ENCODE measurements around the gene TNFSF9. TPM values are rescaled to one million over a fixed set of nuclear protein-coding genes. Genes with fewer than 3 reads are reported as not detected.
"Not testable (repeated sequence)": the region's sequence is repeated elsewhere in the genome, so short reads cannot be mapped to it uniquely, and the experiment has no call there.

TNFSF9 gene
- total RNA-seq, 1 donor from 2014 or later: 3.0 TPM

DNA sequence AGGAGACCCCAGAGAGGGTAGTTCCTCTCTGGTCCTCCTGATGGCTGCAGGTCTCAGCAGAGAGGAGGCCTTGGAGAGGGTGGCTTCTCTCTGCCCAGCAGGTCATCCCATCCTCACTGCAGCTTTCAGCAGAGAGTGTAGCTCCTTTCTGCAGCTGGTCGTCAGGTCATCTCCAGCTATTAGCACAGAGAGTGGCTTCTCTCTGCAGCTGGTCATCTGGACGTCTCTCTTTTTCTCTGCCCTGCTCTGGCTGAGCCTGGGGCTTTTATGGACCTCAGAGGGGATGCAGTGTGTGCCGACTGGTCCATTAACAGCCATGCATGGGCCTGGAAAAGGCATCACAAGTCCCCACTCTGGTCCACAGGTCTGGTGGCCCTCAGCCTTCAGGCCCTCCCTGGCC, 20.3 kb downstream of the TNFSF9 start:
- DNase-seq (ENCODE audit: low spot score): no peak
- no peak overlapping the region for H3K4me3 Mint-ChIP-seq (ENCODE audit: unreplicated experiment)
- no peaks in the 10 kb centered on the region for H3K4me1 Mint-ChIP-seq (ENCODE audit: unreplicated experiment)
- H3K9me3 Mint-ChIP-seq (ENCODE audit: unreplicated experiment): peaks cover 16% of the 10 kb centered on the region
- H3K36me3 Mint-ChIP-seq (ENCODE audit: low read depth, unreplicated experiment): peaks cover 8% of the 10 kb centered on the region
- H3K27me3 Mint-ChIP-seq (ENCODE audit: unreplicated experiment): no peaks in the 10 kb centered on the region
- TF ChIP-seq CTCF (IDR thresholded peaks at IDR 0.05; ENCODE audit: unreplicated experiment): no peak
- no peak overlapping the region for H3K27ac Mint-ChIP-seq (ENCODE audit: unreplicated experiment)

- Mint-ChIP-seq H3K9me3 (ENCODE audit: unreplicated experiment) (peaks cover 15% of the 10 kb centered on the region), H3K27ac (ENCODE audit: unreplicated experiment) (no peak overlapping the region), H3K27me3 (ENCODE audit: unreplicated experiment) (no peaks in the 10 kb centered on the region), H3K4me1 (ENCODE audit: unreplicated experiment) (no peaks in the 10 kb centered on the region), H3K36me3 (ENCODE audit: low read depth, unreplicated experiment) (peaks cover 6% of the 10 kb centered on the region), H3K4me3 (ENCODE audit: unreplicated experiment) (no peak overlapping the region)
- TF ChIP-seq CTCF (IDR thresholded peaks at IDR 0.05; ENCODE audit: unreplicated experiment): no peak
- DNase-seq (ENCODE audit: low spot score): no peak
Observed at GRCh38 chr19:6551607-6552450, 21.0 kb downstream of the TNFSF9 start.

DNA sequence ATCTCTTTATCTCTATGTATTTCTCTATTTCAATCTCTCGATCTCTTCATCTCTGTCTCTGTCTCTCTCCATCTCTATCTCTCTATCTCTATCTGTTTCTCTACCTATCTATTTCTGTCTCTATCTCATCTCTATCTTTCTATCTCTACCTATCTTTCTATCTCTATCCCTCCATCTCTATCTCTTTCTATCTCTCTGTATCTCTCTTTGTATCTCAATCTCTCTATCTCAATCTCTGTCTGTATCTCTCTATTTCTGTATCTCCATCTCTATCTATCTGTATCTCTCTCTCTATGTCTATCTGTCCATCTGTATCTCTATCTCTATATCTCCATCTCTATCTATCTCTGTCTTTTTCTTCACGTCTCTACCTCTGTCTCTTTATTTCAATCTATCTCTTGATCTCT, 25.2 kb downstream of the TNFSF9 start:
- DNase-seq (ENCODE audit: low spot score): no peak
- Mint-ChIP-seq H3K36me3 (ENCODE audit: low read depth, unreplicated experiment) (no peaks in the 10 kb centered on the region), H3K9me3 (ENCODE audit: unreplicated experiment) (peaks cover 9% of the 10 kb centered on the region), H3K27ac (ENCODE audit: unreplicated experiment) (no peak overlapping the region), H3K4me3 (ENCODE audit: unreplicated experiment) (no peak overlapping the region), H3K27me3 (ENCODE audit: unreplicated experiment) (no peaks in the 10 kb centered on the region), H3K4me1 (ENCODE audit: unreplicated experiment) (no peaks in the 10 kb centered on the region)
- no peak for TF ChIP-seq CTCF (IDR thresholded peaks at IDR 0.05; ENCODE audit: unreplicated experiment)

- H3K9me3 Mint-ChIP-seq (ENCODE audit: unreplicated experiment): peaks cover 9% of the 10 kb centered on the region
- no peaks in the 10 kb centered on the region for H3K27me3 Mint-ChIP-seq (ENCODE audit: unreplicated experiment)
- H3K27ac Mint-ChIP-seq (ENCODE audit: unreplicated experiment): no peak overlapping the region
- no peaks in the 10 kb centered on the region for H3K36me3 Mint-ChIP-seq (ENCODE audit: low read depth, unreplicated experiment)
- H3K4me3 Mint-ChIP-seq (ENCODE audit: unreplicated experiment): no peak overlapping the region
- TF ChIP-seq CTCF (IDR thresholded peaks at IDR 0.05; ENCODE audit: unreplicated experiment): no peak
- DNase-seq (ENCODE audit: low spot score): no peak
- no peaks in the 10 kb centered on the region for H3K4me1 Mint-ChIP-seq (ENCODE audit: unreplicated experiment)
Observed at GRCh38 chr19:6556480-6557195, 25.8 kb downstream of the TNFSF9 start.

- H3K27me3 Mint-ChIP-seq (ENCODE audit: unreplicated experiment); H3K4me1 Mint-ChIP-seq (ENCODE audit: unreplicated experiment); H3K27ac Mint-ChIP-seq (ENCODE audit: unreplicated experiment); H3K36me3 Mint-ChIP-seq (ENCODE audit: low read depth, unreplicated experiment); H3K4me3 Mint-ChIP-seq (ENCODE audit: unreplicated experiment); DNase-seq (ENCODE audit: low spot score): not testable (repeated sequence)
- H3K9me3 Mint-ChIP-seq (ENCODE audit: unreplicated experiment): peaks cover 17% of the 10 kb centered on the region
Observed at GRCh38 chr19:6562437-6562836, 31.6 kb downstream of the TNFSF9 start.

Data from endothelial cell (in vitro differentiated cells).